AG20443 (cell line): ENCODE measurements around the gene PGM1.
A peak's percentile ranks its signal among the peaks of the same experiment; 100 is the strongest.
"Not testable (repeated sequence)": the region's sequence is repeated elsewhere in the genome, so short reads cannot be mapped to it uniquely, and the experiment has no call there.

Experiments
- DNase-seq: peaks from one replicate; pipeline ENCODE4 v3.0.0; 2012; ENCODE audit warnings: low spot score, mixed read lengths

PGM1 gene

DNA sequence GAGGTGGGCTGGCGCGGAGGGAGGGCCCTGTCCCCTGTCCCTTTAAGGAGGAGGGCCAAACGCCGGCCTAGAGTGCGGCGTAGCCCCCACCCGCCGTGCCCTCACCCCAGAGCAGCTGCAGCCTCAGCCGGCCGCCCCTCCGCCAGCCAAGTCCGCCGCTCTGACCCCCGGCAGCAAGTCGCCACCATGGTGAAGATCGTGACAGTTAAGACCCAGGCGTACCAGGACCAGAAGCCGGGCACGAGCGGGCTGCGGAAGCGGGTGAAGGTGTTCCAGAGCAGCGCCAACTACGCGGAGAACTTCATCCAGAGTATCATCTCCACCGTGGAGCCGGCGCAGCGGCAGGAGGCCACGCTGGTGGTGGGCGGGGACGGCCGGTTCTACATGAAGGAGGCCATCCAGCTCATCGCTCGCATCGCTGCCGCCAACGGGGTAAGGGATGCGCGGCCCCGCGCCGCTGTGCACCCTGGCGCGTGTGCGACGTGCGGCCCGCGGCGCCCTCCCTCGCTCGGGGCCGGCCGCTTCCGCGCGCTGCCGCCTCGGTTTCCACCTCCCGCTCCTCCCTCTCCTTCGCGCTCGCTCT lies at the start of gene PGM1:
Gene PGM1, plus strand, starts transcription at position 109 of the 583 bp plus-strand sequence. Its CDS starts 78 bp downstream, at position 187.
- DNase-seq: peak; percentile 93

DNA sequence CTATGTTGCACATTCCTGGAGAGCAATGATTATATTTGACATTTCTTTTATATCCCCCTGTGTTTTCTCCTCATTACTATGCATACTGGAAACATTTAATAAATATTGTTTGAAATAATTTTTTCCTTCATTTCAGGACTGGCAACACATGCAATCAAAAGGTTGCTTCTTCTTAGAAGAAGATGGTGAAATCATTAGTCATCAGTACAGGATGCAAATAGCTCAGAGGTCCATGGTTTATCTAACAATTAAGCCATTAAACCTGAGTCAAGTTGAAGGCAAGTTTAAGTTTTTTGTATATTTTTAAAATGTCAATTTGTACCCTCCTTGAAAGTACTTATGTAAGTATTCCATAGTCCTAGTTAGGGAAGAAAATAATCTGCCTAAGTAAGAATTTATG lies 47.4 kb upstream of the PGM1 start:
- DNase-seq: peak; percentile 9

DNA sequence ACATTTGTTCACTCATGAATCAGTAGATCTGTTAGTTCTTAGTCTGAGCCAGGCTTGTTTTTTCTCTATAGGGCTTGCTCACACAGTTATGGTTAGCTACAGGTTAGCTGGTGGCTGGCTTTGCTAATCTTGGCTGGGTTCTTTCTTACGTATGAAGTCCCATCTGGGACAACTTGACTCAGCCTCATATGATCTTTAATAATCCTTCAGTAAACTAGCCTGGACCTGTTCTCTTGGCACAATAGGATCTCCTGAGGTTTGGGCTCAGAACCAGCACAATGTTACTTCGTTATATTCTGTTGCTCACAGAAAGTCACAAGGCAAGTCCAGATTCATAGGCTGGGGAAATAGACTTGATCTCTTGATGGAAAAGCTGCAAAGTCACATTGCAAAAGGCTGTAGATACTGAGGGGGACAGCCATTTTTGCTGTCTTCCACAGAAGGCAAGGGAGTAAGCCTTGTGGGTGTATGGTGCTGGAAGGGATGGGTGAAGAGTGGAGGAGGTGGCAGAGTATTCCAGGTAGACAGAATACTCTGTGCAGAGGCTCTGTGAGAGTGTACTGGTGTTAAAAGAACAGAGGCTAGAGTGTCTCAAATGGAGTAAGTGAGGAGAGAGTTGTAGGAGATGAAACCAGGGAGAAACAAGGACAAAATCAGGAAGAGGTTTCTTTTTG lies 45.5 kb upstream of the PGM1 start:
- DNase-seq: peak; percentile 13

DNA sequence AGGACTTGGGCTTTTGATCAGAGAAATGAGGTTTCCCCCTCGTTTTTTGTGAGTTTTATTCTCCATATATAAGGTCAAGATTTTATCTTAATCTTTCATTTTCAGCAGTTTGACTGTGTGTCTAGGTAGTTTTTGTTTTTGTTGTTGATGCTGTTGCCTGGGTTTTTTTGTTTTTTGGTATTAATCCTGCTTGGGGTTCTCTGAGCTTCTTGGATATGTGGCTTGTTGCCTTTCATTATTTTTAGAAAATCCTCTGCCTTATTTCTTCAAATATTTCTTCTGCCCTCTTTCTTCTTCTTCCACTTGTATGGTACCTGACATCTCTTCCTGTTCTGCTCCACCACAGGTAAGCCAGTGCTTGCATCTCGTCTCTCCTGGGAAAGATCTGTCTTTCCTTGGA lies 44.9 kb upstream of the PGM1 start:
- DNase-seq: no peak

DNA sequence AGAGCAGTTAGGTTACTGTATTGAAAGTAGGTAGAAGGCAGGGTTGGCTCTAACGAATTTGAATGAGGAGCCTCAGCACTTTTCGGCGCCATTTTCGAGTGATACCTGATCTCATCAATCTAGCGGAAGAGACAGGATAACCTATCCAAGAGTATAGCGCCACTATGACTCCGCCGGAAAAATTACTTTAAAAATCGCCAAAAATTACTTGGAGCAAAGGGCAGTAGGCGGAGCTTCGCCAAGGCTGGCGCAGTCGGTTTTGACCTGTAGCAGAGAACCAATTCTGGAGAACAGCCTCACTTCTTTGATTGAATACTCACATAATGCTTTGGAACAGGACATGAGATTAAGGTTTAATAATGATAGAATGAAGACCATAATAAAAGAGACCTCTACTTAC lies 44.3 kb upstream of the PGM1 start:
- no peak for DNase-seq

DNA sequence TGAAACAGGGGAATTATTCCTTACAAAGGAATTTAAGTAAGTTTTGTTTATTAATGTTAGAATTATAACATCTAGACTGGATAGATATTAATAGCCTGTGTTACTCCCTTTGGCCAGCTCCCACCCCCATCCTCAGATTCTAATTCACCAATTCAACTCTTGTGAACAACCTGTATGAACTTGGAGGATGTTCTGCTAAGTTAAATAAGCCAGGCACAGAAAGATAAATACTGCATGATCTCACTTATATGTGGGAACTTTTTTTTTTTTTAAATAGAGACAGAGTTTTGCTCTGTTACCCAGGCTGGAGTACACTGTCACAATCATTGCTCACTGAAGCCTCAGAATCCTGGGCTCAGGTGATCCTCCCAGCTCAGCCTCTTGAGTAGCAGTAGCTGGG lies 37.7 kb upstream of the PGM1 start:
- DNase-seq: no peak

DNA sequence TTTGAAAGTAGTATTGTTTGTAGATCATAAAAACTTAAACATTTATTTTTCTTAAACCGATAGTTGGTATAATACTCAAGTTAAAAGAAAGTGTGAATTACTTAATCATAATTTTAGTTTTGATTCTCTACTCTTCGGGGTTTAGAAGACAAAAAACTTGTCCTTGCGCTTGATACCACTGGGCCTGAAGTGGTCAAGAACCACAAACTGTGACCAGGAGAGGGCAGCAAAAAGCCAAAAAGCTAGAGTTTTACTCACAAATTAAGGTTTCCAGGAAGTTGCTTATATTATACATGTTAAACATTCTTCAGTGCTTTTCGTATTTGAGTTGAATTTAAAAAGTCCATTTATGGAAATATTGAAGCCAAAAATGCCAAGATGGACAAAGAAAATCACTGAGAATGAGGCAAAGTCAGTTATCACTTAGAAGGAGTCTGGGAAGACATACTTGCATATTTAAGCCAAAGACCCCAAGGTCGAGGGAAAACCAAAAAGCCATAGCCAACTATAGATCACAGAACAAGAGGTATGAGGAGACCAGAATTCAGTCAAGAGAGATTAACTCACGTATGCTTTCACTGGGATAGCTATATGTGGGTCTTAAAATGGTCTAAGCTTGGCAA lies 35.7 kb upstream of the PGM1 start:
- peak; percentile 44 for DNase-seq

DNA sequence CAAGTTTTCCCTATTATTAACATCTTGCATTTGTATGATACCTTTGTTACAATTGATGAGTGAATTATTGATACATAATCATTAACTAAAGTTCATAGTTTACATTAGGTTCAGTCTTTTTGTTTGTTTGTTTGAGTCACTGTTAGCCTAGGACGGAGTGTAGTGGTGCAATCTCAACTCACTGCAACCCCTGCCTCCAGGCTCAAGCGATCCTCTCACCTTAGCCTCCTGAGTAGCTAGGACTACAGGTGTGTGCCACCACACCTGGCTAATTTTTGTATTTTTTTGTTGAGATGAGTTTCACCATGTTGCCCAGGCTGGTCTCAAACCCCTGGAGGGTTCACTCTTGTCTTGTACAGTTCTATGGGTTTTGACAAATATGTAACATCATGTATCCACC lies 33.9 kb upstream of the PGM1 start:
- DNase-seq: no peak

DNA sequence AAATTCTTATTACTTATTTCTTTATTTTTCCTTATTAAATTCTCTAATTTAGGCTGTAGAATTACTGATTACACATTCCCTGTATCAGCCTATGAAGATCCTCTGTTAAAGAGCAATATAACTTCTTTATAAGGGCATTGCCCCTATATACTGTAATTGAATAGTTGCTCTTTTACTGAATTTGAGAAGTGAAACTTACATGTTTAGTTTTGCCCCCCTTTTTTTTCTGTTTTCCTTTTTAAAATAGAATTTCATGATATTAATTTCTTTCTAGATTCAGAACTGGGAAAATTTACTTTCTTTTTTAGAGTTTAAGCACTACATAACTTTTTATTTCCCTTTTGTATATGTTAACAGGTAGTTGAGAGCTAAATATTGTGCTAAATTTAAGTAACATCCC lies 29.5 kb upstream of the PGM1 start:
- no peak for DNase-seq

DNA sequence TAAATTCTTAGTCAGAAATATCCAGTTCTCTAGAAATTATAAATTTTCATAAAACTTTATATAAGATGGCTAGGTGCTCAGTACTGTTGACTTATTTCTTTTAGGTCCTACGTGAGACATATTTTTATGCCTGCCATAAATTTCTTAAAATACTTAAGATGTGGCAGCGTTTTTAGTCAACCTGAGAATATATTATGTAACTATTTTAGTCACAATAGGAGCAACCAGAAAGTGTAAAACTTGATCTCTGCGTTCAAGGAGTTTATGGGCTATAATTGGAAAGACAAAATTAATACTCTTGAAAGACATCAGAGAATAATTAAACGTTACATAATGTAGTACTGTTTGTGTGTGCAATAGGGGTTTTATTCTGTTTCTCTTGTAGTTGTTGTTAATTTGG lies 24.1 kb upstream of the PGM1 start:
- no peak for DNase-seq

DNA sequence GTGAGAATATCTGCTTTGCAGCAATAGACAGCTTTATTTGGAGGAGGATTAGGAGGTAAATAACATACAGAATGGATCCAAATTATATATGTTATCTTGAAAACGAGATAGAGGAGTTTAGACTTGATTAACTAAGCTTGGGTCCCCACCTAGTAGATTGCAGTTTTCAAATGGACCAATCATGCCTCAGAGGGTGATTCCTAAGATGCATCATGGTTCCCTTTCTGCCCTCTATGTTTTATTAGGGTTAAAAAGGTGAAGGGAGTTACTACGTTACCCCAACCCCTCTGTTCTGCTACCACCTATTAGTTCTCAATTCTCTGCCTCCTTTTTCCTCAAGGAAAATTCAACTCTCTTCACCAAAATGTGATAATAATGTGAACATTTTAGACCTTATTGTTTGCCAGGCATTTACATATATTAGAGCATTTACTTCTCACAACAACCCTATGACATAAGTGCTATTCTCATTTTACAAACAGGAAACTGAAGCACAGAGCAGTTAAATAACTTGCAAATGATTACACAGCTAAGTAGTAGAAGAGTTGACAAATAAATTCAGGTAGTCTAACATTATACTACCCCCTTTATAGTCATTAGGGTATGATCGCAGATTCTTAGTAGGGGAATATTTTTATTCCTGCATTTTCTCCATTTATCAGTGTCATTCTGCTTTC lies 23.4 kb upstream of the PGM1 start:
- DNase-seq: no peak

DNA sequence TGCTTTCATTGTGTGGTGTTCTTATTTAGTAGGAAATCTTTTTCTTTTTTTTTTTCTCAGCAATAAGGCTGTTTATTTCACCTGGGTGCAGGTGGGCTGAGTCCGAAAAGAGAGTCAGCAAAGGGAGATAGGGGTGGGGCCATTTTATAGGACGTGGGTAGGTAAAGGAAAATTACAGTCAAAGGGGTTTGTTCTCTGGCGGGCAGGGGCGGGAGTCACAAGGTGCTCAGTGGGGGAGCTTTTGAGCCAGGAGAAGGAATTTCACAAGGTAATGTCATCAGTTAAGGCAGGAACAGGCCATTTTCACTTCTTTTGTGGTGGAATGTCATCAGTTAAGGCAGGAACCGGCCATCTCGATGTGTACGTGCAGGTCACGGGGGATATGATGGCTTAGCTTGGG lies 20.5 kb upstream of the PGM1 start:
- DNase-seq: not testable (repeated sequence)

DNA sequence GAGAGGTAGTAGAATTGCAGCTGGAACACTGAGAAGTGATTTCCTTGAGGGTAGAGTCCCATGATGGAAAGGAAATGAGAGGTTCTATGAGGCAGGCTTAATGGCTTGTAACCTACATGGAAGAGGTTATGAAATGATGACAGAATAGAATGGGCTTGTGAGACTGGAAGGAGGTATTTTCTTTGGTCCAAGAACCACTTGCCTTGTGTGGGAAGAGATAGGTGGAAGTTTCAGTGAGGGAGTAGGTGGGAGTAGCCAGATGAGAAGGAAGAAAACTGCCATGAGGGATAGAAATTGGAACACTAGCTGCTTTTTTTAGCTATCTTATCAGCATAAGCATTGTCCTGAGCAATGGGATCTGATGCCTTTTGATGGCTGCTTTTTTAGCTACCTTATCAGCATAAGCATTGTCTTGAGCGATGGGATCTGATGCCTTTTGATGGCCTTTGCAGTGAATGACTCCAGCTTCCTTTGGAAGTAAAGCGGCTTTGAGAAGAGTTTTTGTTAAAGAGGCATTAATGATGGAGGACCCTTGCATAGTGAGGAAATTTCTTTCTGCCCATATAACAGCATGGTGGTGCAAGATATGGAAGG lies 18.9 kb upstream of the PGM1 start:
- not testable (repeated sequence) for DNase-seq

DNA sequence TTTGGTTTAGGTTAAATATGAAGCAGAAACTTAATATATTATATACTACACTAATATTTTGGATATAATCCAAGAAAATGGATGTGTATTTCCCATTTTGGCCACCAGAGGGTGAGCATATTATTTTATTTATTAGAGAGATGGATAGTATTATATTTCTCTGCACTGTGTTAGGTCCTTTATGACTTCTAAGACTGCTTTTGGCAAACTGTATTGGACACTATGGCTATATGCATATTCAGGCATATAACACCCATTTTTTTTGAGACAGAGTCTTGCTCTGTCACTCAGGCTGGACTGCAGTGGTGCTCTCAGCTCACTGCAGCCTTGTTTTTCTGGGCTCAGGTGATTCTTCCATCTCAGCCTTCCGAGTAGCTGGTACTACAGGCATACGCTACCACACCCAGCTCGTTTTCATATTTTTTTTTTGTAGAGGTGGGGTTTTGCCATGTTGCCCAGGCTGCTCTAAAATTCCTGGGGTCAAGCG lies 17.8 kb upstream of the PGM1 start:
- peak; percentile 16 for DNase-seq

DNA sequence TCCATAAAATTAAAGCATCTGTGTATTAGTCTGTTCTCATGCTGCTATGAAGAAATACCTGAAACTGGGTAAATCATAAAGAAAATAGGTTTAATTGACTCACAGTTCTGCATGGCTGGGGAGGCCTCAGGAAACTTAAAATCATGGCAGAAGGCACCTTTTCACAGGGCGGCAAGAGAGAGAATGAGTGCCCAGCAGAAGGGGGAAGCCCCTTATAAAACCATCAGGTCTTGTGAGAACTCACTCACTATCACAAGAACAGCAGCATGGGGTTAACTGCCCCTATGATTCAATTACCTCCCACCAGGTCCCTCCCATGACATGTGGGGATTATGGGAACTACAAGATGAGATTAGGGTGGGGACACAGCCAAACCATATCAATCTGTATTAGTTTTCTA lies 6.9 kb upstream of the PGM1 start:
- not testable (repeated sequence) for DNase-seq

DNA sequence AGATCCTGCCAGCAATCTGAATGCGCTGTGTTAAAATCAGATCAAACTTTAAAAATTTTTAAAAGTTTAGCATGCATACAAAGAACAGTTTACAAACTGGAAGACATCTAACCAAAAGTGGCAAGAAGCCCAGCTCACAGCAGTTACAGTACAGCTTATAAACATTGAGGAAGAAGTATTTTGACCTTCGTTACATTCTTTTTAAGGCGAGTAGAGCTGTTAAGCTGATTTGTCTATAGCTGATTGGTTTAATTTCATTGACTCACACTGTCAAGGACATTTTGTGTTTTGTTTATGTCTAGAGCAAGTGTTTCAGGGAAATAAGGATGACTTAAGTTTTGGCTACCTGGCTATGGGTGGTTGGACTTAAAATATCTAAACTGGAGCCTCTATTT lies 3.0 kb upstream of the PGM1 start:
- no peak for DNase-seq

DNA sequence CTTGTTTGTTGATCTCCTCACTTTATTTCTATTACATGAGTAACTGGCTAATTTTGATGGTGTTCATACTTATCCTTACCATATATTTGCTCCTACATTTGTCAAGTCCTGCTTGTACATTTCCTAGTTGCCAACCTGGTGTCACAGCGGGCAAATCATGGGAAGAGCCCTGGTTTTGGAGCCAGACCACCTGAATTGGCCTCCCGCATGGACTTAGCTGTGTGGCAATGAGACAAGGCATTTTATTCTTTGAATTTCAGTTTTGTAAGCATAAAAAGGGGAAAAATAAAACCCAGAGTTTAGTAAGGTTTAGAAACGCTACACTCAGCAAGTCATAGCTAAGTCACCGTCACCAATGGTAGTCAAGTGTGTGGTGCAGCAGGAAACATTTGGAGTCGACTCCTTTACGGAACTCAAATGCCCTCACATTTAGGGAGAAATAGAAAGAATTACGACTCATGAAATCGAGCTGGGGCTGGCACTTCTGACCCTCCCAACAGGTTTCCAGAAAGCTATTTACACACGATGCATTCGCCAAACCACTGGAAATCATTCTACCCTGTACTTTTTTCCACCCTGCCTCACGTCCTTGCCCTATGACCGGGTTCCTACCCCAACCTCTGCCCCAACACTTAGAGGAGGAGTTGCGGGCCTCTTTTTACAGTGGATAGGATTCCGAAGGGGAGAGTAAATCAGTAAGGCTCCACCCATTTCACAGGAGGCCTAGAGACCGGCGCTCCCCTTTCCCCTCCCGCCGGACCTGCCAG lies 492 bp upstream of the PGM1 start:
- no peak for DNase-seq

DNA sequence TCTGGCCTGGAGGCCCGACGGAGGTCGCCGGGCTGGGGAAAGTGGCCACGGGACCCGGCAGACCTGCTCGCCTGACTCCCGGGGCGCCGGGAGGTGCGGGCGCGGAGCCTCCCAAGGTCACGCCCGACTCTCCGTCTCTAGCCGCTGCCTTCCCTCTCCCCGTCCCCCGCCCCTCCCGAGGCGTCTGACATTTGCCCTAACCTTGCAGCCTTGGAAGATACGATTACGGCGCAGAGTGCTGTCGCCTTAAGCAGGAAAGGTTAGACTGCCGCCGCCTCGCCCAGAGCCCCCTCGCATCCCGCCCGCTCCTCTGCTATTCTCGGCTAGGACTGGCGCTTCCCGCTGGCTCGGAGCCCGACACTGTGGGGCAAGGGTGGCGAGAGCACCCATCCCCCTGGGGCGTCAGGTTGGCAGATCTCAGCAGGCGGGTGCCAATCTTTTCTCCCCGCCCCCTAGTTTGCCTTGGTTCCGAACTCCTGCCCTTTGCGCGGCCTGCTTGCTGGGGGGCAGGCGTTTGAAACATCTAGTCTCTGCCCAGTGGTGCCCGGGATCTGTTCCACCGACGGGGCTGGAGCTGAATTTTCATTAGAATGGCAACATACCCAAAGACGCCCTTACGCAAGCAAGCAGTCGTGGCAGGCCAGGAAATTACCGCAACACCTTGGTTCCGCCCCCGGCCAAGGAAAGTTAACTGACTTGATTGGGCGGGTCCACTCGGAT lies 835 bp downstream of the PGM1 start:
- peak; percentile 64 for DNase-seq

DNA sequence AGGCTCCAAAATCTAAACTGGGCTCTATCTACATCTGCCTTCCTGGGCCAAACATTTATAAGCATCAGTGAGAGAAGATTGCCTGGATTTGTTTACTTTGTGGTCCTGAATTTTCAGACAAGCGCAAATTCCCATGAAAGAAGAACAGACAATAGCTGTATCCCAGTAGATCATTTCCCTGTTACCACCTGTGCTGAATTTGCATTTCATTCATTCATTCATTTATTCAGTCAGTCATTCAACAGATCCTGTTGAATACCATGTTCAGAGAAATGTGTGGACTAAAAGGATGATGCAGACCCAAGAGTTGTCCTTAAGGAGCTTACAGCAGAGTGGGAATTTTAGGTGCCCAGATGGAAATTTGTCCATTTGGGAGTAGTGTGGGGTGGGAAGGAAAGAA lies 2.2 kb downstream of the PGM1 start:
- no peak for DNase-seq

DNA sequence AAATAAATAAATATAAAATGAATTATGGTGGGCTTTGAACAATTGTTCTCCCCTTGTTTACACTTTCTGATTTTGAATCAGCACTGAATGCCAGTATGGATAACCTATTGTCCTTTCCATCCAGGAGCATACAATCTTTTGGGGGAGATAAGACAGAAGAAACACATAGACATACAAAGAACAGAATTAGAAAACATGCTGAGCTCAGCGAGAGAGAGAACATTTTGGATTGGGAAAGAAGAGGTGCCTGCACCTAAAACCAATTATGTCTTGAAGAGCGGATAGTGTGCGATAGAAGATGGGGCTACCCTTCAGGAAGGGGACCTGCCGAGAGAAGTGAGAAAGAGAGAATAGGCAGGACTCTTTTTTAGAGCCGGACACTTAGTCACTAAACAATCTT lies 6.6 kb downstream of the PGM1 start:
- no peak for DNase-seq

DNA sequence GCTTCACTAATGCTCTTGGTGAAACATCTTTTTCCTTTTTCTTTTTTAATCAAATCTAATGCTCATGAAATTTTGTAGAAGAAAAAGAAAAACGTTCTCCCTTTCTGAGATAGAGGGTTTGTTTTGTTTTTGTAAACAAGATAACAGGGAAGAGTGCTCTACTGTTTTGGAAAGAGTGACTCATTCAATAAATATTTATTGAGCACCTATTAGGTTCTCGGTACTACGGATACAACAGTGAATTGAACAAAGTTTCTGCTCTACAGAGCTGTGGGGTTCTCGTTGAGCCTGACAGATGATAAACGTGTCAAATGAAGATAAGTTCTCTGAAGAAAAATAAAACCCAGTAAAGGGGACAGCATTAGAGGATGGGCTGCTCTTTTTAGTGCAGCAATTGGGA lies 7.0 kb downstream of the PGM1 start:
- DNase-seq: no peak
